Testis (tissue), 2 donors: ENCODE results near the gene ZNF521.

Source experiments
- CTCF ChIP-seq, 3 experiments: fragments of 450-650 bp in 2 of 3; fragments of 200-600 bp in 1 of 3; sonication (generic) in 1 of 3; IDR thresholded peaks; one replicate each; pipeline ENCODE4 v1.5.1; 2016 to 2019; ENCODE audit warnings: antibody characterized with exemption in 3 of 3, mild to moderate bottlenecking in 2 of 3, moderate library complexity in 1 of 3
- POLR2A ChIP-seq: fragments of 450-650 bp; IDR thresholded peaks from one replicate; pipeline ENCODE4 v1.6.1; 2017; ENCODE audit warnings: antibody characterized with exemption, mild to moderate bottlenecking, moderate library complexity

DNA sequence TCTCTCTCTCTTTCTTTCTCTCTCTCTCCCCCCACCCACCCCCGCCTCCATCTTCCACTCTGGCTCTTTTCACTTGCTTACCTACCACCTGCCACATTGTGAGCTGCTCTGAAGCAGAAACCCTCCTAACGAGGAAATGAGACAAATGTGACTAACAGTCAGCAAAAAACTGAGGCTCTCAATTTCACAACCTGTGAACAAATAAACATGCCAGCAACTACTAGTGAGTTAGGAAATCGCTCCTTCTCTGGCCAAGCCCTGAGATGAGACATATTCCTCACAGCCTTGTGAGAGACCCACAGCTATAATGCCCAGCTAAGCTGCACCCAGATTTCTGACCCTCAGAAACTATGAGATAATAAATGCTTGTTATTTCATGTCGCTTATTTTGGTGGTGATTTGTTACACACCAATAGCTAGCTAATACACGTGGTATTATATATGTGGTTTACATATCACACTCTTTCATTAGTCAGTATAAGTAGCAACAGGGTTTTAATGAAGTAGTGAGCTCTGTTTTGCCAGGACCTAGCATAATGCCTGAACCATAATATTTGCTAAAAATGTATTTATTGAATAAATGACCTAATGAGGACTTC lies 8.4 kb upstream of the ZNF521 start:
- TF ChIP-seq CTCF (IDR thresholded peaks at IDR 0.05) (no peak), POLR2A (no peak)
